GM21717 (cell line): ENCODE results near the gene PRR5L.
A peak's percentile ranks its signal among the peaks of the same experiment; 100 is the strongest.

Experiments used
- ATAC-seq: cut with Tn5 transposase; IDR thresholded peaks from one replicate; pipeline ENCODE4 v1.9.1; 2021; ENCODE audit warnings: mild to moderate bottlenecking, moderate library complexity; ENCODE audit not compliant: unreplicated experiment

Gene PRR5L

GRCh38 chr11:36375353-36376008 lies 79.4 kb downstream of the PRR5L start:
- no peak for ATAC-seq

DNA sequence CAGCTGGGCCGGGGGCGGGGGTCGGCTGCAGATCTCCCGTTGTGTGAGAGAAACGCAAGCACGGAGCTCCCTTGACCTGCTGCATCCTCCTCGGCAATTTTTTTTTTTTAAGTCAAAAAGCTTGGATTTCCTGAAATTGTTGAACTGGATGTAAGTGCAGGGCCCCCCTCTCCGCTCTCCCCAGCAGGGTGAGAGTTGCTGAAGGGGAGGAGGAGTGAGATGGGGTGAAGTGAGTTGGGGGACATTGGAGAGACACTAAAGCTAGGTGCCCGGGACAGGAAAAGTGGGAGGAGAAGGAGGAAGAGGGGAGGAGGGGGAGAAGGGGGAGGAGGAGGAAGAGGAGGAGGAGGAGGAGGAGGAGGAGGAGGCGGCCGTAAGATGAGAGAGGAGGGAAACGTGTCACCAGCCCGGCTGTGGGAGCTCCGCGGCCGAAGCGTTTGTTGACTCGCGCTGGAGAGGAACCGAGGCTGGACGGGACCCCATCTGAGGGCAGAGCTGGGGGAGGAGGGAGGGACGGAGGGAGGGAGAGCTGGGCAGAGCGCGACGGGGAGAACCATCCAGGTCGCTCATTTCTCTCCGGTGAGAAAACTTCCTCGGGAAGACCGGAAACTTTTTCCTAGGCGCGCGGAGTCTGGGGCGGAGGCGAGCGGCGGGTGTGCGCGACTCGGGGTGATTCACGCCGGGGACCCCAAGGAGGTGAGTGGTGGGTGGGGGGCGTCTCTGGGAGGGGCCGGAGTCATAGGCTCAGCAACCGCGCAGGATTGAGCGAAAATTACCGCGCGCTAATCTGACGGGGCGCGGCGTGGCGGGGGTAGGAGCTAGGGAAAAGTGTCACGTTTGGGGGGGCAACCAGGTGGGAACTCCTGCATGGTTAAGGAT lies 80.2 kb downstream of the PRR5L start:
- ATAC-seq: no peak

- ATAC-seq: no peak
These were observed 81.0 kb downstream of the PRR5L start for GRCh38 chr11:36376888-36377758.

- ATAC-seq: no peak
These were observed 81.9 kb downstream of the PRR5L start for GRCh38 chr11:36377759-36378564.

DNA sequence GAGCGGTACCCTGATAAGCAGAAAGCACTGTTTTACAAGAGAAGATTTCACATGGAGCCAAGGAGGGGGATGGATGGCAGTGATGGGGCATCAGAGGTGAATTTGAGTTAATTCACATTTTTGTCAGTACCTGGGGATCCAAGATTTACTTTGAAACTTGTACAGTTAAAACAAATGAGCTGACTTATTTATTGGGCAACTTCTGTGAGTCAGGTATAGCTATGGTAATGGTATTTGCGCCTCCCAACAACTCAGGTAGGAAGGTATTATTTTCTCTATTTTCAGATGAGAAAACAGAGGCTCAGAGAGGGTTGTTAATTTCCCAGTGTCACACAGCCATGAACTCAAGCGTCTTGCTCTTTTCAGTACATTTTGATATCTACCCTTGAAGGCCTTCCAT lies 83.6 kb downstream of the PRR5L start:
- no peak for ATAC-seq

- ATAC-seq: no peak
These were observed 84.4 kb downstream of the PRR5L start for GRCh38 chr11:36380296-36381014.

GRCh38 chr11:36381015-36381360 lies 84.9 kb downstream of the PRR5L start:
- no peak for ATAC-seq

GRCh38 chr11:36383195-36383594 lies 87.1 kb downstream of the PRR5L start:
- ATAC-seq: no peak

DNA sequence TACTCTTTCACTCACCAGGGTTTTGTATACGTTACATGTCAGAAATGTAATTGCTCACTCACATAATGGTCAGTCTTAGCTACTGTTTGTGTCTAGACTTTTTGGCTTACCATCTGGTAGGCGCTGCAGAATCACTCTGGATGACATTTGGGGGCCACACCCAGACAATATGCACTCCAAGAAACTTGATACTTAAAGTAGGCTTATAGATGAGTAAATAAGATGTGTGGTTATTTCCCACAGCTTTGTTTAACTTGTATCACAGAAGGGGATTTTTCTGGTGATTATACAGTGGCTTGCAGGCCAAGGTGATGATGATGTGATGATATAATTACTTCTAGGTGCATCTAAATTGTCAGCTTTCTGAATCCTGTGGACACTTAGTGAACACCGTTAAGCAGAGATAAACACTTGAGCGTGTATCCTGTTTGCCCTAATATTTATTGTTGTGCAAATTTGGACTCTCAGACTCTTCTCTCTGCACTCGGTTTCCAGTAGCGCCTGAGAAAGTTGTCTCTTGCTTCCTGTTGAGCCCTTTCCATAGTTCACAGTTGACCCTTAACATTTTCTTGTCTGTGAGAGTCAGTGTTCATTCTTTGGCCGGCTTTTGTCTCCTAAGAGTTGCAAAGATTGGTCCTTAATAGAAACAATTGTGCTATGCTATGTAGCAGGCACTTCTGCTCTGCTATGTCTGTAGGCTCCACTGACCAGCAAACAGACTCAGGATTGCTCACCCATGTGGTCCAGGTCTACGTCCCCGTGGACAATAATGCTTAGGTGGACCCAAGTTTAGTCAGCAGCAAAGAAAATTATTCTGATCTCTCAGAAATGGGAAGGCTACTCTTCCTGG lies 89.3 kb downstream of the PRR5L start:
- ATAC-seq: no peak

DNA sequence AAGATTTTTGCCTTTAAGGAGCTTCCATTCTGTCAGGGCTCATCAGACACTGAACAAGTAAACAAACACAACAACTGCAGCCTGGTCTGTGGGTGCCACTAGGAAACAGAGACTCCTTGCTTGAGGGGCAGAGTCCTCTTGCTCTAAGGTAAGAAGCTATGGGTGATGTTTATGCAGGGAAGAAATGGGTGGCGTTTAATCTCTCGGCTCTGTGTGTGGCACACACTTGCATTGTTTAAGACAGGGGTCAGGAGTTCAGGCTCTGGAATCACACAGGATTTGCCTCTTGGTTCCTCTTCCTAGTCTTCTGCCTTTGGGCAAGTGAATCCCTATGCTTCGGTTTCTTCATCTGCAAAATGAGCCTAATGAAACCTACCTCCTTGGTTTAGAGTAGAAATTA lies 90.3 kb downstream of the PRR5L start:
- no peak for ATAC-seq

- ATAC-seq: no peak
These were observed 92.0 kb downstream of the PRR5L start for GRCh38 chr11:36388071-36388470.

GRCh38 chr11:36388951-36389350 lies 92.9 kb downstream of the PRR5L start:
- ATAC-seq: no peak

DNA sequence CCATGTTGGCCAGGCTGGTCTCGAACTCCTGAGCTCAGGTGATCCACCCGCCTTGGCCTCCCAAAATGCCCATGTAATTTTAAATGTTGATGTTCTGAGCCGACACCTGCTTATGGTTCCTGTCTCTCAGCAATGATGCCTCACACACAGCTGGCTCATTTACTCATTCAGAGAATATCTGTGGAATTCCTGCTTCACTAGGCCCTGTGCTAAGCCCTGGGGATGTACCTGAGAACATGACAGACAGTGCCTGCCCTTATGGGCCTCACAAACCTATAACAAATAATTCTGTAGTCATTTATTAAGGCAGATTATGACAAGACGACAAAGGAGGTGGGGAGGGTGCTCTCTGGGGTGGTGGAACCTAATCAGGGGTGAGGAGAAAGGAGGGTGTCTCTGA lies 93.7 kb downstream of the PRR5L start:
- ATAC-seq: peak; percentile 50

- ATAC-seq: no peak
These were observed 94.9 kb downstream of the PRR5L start for GRCh38 chr11:36390963-36391471.

DNA sequence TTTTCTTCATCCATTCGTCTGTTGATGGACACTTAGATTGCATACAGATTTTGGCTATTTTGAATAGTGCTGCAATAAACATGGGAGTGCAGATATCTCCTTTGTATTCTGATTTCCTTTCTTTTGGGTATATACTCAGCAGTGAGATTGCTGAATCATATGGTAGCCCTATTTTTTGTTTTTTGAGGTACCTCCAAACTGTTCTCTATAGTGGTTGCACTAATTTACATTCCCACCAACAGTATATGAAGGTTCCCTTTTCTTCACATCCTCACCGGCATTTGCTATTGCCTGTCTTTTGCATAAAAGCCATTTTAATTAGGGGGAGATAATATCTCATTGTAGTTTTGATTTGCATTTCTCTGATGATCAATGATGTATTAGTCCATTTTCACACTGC lies 96.1 kb downstream of the PRR5L start:
- no peak for ATAC-seq

DNA sequence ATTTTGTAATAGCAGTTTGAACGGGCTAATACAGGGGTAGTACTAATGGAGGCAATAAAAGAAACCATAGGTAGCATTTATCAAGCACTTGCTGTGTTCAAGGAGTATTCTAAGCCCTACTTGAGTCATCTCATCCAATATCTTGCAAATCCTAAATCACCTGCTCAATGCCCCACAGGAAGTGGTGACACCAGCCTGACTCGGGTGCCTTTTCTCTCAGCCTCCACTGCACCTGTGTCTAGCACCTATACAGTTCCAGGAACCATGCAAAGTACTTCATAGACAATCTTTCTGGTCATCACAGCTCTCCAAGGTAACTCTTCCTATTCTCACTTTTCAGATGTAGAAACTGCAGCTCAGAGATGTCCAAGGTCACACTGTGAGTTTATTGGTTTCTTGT lies 98.0 kb downstream of the PRR5L start:
- no peak for ATAC-seq

GRCh38 chr11:36394926-36395325 lies 98.8 kb downstream of the PRR5L start:
- ATAC-seq: no peak

DNA sequence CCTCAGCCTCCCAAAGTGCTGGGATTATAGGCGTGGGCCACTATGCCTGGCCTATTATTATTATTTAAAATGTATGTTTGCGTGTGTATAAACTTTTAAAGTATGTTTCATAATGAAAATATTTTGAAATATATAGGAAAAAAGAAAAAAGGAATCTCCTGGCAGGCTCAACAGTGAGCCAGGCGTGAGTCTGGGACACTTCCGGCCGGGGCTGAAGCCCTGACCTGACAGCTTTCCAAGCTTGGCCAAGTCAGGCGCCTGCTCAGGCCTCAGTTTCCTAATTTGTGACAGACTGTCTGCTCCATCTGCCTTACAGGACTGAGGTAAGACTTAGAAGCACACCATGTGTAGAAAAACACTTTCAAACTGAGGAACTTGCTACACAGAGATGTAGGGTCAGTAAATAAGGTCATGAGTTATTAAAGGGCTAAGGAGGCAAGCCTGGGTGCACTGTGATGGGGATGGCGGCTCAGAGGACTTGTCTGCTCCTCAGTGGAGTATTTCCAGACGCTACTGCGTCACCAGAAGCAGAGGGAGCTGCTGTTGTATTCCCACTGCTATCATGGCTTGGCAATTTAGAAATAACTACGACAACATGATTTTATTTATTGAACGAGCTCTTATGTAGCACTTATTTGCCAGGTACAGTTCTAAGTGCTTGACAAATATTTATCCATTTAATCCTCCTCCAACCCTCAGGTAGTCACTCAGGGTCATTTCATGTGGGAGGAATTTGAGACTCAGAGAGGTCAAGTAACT lies 100.1 kb downstream of the PRR5L start:
- ATAC-seq: no peak
